ENCODE measurements around the gene MPZL1.

MPZL1 gene

DNA sequence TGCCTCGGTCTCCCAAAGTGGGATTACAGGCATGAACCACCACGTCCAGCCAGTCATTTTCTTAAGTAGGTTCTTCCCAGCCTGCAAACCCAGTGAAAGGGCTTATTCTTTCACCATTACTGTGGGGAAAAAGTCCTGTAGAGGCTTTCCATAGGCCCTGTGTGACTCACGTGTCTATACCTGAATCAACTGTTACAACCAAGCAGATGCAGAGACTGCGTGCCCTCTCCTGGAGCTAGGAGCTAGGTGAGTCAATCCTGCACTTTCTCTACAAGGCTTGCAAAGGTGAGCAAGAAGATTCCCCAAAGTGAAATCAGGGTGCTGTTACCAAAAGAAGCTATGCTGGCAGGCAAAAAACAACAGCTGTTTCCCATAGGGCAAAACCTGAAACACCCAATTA is 13.8 kb upstream of the MPZL1 start:
- no peak overlapping the region for H3K4me3 ChIP-seq (replicated peaks in 1 of 2; ENCODE audit: low read depth in 2 of 2, low read length in 2 of 2)
- TF ChIP-seq, protein P1, sequence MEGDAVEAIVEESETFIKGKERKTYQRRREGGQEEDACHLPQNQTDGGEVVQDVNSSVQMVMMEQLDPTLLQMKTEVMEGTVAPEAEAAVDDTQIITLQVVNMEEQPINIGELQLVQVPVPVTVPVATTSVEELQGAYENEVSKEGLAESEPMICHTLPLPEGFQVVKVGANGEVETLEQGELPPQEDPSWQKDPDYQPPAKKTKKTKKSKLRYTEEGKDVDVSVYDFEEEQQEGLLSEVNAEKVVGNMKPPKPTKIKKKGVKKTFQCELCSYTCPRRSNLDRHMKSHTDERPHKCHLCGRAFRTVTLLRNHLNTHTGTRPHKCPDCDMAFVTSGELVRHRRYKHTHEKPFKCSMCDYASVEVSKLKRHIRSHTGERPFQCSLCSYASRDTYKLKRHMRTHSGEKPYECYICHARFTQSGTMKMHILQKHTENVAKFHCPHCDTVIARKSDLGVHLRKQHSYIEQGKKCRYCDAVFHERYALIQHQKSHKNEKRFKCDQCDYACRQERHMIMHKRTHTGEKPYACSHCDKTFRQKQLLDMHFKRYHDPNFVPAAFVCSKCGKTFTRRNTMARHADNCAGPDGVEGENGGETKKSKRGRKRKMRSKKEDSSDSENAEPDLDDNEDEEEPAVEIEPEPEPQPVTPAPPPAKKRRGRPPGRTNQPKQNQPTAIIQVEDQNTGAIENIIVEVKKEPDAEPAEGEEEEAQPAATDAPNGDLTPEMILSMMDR (IDR thresholded peaks at IDR 0.05; ENCODE audit: low read depth, low read length), result no peak
- no peak for DNase-seq (ENCODE audit: low read depth in 2 of 2)

DNA sequence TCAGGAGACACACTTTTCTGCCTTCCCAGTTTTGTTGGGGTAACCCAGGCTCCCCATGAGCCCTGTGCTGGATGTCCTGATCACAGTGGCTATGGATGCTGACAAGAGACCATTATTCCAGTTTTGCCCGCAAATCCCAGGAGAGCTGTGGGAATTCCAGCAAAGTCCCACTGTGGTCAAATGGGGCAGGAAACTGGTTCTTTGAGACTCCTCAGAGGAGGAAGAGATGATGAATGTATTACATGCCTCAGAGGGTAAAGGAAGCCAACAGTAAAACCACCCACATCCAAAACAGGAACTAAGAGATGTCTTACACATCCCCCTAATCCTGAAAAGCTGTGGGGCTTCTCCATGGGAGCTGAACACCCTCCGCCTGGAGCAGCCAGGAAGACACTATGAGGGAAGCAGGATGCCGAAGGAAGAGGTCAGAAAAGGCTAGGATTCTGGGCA is 12.8 kb upstream of the MPZL1 start:
- TF ChIP-seq, protein P1 (IDR thresholded peaks at IDR 0.05; ENCODE audit: low read depth, low read length), result no peak
- peak in 1 of 2 donors; percentile 46 for DNase-seq (ENCODE audit: low read depth in 2 of 2)
- H3K4me3 ChIP-seq (replicated peaks in 1 of 2; ENCODE audit: low read depth in 2 of 2, low read length in 2 of 2), result no peak overlapping the region

DNA sequence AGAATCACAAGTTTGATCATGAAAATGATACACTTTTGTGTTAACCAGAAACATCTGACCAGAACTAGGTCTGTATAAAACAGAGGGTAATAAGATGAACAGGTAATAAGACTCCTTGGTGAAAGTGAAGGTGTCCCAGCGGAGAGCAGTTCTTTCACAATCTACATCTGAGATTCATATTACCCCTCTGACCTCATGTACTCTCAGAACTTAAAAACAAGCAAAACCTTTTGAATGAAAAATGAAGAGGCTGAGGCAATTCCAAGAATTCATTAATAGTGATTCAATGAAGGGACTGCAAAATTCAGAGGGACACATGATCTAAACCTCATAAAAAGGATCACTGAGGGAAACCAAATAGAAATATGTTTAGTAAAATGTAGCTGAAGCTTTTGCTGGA is 10.9 kb upstream of the MPZL1 start:
- TF ChIP-seq, protein P1 (IDR thresholded peaks at IDR 0.05; ENCODE audit: low read depth, low read length), result no peak
- DNase-seq (ENCODE audit: low read depth in 2 of 2), result no peak

DNA sequence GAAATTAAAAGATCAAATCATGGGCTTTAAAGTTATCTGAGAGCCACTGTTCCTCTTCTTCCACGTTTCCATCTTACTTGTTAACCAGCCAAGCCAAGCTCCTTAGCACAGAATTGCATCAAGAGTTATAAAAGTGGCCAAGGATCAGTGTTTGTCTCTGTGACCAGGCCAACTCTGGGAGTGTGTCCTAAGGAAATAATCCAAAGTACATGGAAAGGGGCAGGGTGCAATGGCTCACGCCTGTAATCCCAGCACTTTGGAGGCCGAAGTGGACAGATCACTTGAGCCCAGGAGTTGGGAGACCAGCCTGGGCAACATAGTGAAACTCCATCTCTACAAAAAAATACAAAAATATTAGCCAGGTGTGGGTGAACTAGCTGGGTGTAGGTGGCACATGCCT is 10.0 kb upstream of the MPZL1 start:
- TF ChIP-seq, protein P1 (IDR thresholded peaks at IDR 0.05; ENCODE audit: low read depth, low read length), result no peak
- no peak for DNase-seq (ENCODE audit: low read depth in 2 of 2)
- no peak overlapping the region for H3K4me3 ChIP-seq (replicated peaks in 1 of 2; ENCODE audit: low read depth in 2 of 2, low read length in 2 of 2)

More for the DNA sequence above, 10.9 kb upstream of the MPZL1 start:
- no peak overlapping the region for H3K4me3 ChIP-seq (replicated peaks in 1 of 2; ENCODE audit: low read depth in 2 of 2, low read length in 2 of 2)

DNA sequence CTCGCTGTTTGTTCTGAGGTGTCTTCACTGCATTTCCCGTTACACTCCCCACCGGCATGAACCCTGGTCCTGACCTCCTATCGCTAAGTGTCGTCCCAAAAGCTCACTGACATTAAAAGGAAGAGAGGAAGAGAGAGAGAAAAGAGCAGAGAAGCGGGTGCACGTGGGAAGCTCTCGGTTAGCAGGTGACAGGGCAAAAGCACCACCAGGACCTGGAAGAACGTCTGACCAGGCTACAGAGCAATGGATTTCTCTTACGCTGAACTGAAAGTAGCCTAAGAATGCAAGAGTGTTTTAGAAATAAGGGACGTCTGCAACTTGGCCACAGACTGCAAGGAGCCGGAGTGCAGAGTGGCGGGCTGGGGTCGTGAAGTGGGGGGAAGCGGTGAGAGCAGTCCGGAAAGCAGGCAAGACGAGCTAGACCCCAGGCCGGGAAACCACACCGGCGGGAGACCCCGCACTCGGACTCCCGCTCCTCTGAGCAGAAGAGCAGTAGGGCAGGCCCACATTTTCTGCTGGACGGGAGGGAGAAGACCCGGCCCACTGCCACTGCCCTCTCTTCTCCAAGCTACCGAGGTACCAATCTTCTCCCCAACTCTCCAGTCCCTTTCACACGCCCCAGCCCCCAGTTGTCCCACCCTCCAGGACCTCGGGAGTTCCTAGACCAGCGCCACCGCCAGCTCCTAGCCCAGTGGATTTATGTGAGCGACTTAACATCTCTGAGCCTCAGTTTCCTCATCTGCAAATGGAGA is 8.3 kb upstream of the MPZL1 start:
- peak overlapping the region; percentile 66 to 86 for H3K4me3 ChIP-seq (replicated peaks in 1 of 2; ENCODE audit: low read depth in 2 of 2, low read length in 2 of 2)
- DNase-seq (ENCODE audit: low read depth in 2 of 2), result peak in 1 of 2 donors; percentile 38
- TF ChIP-seq, protein P1 (IDR thresholded peaks at IDR 0.05; ENCODE audit: low read depth, low read length), result no peak

DNA sequence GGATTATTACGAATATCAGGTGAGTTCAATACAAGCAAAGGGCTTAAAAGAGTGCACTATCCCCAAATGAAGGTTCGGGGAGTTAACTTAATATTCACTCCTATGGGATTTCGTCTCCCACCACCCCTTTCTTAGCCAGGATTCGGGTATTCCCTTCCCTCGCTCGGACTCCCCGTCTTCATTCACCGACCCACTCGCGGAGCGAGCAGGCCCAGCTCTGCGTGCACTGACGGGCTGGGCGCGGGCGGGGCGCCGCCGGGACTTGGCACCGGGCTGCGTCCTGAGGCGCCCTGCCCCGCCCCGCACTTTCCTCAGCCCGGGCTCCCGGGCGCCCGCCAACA is 7.7 kb upstream of the MPZL1 start:
- TF ChIP-seq, protein P1 (IDR thresholded peaks at IDR 0.05; ENCODE audit: low read depth, low read length), result no peak
- H3K4me3 ChIP-seq (replicated peaks in 1 of 2; ENCODE audit: low read depth in 2 of 2, low read length in 2 of 2), result peak overlapping the region; percentile 66 to 86
- no peak for DNase-seq (ENCODE audit: low read depth in 2 of 2)
